ENCODE data around the gene LRIT1.

- TF ChIP-seq POLR2A (IDR thresholded peaks at IDR 0.05) (no peak), CTCF (IDR thresholded peaks at IDR 0.05) (no peak), POLR2AphosphoS5 (IDR thresholded peaks at IDR 0.05) (no peak)
Measured at GRCh38 chr10:84237199-84238051, 3.9 kb downstream of the LRIT1 start.
